GM21737 (cell line): ENCODE measurements around the gene ESYT2.
A peak's percentile ranks its signal among the peaks of the same experiment; 100 is the strongest.
"Not testable (repeated sequence)": the region's sequence is repeated elsewhere in the genome, so short reads cannot be mapped to it uniquely, and the experiment has no call there.

Experiments
- ATAC-seq: cut with Tn5 transposase; IDR thresholded peaks from one replicate; pipeline ENCODE4 v1.9.1; 2021; ENCODE audit warnings: mild to moderate bottlenecking, moderate library complexity; ENCODE audit not compliant: unreplicated experiment

The ESYT2 gene

GRCh38 chr7:158727690-158728089, 101.6 kb downstream of the ESYT2 start:
- no peak for ATAC-seq

DNA sequence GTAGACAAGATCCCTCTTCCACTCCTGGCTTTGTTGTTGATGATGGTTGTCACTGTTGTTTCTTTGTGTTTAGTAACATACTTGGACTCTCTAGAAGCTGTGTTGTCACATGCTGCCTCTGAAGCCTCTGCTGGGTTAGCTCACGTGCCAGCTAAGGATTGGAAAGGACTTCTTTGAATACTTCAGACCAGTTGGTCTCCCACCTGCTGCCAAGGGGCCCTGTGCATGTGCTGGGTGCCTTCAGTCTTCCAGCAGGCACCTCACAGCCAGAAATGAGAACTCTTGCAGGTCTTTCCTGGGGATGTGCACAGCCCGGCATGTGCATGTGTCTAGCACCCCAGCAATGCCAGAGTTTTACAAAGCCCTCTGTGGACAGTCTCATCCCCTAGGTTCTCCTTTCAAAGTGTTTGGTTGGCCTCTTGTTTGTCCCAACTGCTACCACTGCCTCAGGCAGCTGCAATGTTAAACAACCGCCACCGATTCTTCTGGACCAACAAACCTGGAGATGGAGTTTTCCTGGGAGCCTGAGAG, 103.0 kb downstream of the ESYT2 start:
- ATAC-seq, result no peak

- no peak for ATAC-seq
Measured at GRCh38 chr7:158725506-158725800, 103.9 kb downstream of the ESYT2 start.

DNA sequence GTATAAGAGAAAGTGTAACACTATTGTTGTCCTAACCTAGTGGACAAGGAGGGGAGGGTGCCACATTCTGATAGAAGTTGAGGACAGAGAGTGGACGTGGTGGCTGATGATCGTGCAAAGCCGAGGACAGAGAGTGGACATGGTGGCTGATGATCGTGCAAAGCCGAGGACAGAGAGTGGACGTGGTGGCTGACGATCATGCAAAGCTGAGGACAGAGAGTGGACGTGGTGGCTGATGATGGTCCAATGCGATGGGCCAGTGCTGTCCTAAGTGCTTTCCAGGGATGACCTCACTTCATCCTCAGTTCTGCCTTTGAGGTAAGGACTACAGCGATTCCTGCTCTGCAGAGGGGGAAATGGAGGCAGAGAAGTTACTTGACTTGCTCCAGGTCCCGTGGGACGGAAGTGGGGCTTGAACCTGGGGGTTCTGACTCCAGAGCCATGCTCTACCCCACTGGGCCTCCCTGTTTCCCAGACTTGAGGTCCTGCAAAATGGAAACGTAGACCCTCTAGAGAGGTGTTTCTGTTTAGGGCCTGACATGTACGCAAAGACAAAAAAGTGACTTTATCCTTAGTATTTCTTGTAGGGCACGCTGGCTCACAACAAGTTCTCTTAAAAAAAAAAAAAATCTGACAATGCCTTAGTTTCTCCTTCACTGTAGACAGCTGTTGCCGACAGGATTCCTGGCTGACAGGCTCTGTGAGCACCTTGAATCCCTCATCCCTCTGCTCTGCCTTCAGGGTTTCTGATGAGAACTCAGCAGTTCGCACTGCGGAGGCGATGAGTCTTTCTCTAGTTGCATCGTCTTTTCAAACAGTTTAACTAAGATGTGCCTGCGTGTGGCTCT, 104.4 kb downstream of the ESYT2 start:
- ATAC-seq, result no peak

GRCh38 chr7:158723714-158724385, 105.5 kb downstream of the ESYT2 start:
- ATAC-seq, result no peak

GRCh38 chr7:158723266-158723665, 106.0 kb downstream of the ESYT2 start:
- no peak for ATAC-seq

GRCh38 chr7:158722574-158723237, 106.6 kb downstream of the ESYT2 start:
- no peak for ATAC-seq

- no peak for ATAC-seq
Measured at GRCh38 chr7:158720112-158720511, 109.2 kb downstream of the ESYT2 start.

DNA sequence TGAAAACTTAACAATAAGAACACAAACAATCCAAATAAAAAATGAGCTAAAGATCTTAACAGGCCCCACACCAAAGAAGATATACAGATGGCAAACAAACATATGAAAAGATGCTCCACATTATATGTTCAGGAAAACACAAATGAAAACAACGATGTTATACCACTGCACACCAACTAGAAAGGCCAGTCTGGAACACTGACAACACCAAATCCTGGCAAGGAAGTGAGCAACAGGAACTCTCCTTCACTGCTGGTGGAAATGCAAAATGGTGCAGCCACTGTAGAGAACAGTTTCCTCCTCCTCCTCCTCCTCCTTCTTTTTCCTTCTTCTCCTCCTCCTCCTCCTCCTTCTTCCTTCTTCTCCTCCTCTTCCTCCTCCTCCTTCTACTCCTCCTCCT, 112.5 kb downstream of the ESYT2 start:
- ATAC-seq, result no peak

- ATAC-seq, result no peak
Measured at GRCh38 chr7:158710651-158711102, 118.6 kb downstream of the ESYT2 start.

DNA sequence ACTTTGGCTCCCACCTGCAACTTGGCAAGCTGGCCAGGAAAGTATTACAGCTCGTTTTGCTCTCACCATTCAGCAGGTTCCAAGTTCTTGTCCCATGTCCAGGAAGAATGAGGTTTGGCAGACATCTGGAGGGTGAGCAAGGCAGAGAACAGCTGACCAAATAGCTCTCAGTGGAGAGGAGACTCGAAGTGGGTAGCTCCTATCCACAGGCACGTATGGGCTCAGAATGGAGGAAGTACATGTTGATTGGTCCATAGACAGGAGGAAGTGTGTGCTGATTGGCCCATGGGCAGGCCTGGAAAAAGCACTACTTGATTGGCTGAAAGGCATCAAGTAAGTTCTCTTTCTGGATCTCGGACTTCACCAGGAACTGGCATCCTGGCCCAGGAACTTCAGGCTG, 121.7 kb downstream of the ESYT2 start:
- no peak for ATAC-seq

DNA sequence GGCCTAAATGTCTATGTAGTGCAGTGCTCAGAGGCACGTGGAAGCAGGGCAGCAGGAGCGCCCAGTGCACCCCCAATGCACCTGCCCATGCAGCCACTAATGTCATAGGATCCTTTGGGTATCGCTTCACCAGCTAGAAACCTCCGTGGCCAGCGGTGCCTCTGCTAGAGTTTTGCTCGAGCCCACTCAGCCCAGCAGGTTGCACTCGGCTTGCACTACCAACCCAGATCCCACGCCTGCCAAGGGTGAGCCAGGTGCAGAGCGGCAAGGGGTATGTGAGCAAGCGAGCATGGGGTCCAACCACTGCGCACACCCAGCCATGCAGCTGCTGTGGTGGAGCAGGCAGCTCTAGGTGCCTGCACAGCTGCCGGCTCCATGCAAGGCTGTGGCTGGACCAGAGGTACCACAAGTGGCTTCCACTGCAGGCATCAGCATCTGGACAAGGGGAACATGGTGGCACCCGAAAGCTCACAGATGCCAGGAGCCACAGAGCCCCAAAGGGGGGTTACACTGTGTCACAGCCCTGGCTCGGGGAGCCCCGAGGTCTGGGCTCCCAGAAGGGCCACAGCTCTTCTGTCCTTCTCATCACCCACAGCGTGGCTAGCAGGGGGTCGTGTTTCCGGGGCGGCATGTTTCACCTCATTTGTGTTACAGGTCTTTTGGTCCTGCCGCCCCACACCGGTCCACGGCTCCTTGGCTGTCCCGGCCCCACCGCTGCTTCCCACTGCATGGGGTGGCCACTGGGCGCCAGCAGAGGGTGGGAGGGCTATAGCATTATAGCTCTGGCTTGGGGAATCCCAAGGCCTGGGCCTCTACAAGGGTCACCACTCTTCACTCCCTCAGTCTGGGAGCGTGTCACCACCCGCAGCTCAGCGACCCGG, 122.4 kb downstream of the ESYT2 start:
- no peak for ATAC-seq

DNA sequence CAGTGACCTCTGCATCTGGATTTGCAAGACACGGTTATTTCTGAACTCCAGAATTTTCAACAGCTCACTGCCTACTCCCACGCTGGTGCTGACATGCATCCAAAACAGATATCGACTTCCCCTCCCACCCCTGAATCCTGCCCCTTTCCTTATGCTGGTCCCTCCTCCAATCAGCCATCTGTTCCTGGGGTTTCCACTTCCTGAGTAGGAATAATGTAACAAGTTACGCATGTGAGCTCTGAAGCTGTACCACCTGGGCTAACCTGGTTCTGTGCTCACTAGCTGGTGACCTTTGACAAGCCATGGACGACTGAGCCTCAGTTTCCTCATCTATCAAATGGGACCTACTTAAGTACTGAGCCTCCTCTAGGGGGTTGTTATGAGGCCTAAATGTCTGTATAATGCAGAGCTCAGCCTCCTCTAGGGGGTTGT, 123.0 kb downstream of the ESYT2 start:
- no peak for ATAC-seq

GRCh38 chr7:158705234-158705850, 124.0 kb downstream of the ESYT2 start:
- no peak for ATAC-seq

DNA sequence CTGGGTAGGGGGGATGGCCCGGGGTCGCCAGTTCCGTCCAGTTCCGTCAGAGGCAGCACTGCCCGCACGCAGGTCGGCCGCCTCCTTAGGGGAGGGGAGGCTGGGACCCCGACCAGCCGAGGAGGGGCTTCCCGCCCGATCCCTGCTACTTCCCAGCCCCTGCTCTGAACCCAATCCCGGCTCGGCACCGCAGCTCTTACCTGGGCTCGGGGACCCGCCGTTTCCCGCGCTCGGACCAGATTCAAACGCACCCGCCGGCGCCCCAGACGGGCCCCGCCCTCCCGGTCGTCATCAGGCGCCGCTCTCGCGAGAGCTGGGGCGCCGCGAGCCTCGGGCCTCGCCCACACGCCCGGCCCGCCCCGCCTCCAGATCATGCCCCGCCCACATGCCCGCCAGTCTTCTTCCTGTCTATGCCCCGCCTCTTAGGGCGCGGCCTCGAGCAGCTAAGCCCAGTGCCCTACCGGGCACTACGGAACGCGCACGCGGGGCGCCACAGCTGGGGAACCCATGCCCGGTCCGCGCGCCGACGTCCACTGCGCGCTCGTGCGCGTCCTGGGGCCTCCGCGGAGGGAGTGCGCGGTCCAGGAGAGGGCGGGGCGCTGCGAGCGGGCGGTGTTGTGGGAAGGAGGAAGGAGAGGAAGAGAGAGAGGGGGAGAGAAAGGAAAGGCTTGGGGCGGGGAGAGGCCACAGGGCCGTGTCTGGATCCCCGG, 124.6 kb downstream of the ESYT2 start, which contains the start of gene NCAPG2:
NCAPG2 (minus strand) TSS at position 281 of the 710 bp plus-strand sequence. CDS start 2,905 bp downstream, outside the sequence.
- peak; percentile 97 for ATAC-seq

DNA sequence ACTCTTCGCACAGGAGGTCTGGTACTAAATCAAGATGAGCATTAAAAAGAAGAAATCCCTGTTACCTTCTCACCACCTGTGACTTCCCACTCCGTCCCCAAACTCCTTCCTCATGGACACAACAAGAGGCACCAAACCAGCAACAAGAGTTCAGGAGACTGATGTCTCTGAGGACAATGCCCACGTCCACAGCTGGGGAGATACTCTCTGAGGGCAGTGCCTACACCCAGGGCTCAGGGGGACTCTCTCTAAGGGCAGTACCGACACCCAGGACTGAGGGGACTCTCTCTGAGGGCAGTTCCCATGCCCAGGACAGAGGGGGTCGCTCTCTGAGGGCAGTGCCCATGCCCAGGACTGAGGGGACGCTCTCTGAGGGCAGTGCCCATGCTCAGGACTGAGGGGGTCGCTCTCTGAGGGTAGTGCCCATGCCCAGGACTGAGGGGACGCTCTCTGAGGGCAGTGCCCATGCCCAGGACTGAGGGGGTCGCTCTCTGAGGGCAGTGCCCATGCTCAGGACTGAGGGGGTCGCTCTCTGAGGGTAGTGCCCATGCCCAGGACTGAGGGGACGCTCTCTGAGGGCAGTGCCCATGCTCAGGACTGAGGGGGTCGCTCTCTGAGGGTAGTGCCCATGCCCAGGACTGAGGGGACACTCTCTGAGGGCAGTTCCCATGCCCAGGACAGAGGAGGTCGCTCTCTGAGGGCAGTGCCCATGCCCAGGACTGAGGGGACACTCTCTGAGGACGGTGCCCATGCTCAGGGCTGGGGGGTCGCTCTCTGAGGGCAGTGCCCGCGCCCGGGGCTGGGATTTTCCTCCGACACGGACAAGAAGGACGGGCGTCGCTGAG, 125.4 kb downstream of the ESYT2 start:
- ATAC-seq, result not testable (repeated sequence)

DNA sequence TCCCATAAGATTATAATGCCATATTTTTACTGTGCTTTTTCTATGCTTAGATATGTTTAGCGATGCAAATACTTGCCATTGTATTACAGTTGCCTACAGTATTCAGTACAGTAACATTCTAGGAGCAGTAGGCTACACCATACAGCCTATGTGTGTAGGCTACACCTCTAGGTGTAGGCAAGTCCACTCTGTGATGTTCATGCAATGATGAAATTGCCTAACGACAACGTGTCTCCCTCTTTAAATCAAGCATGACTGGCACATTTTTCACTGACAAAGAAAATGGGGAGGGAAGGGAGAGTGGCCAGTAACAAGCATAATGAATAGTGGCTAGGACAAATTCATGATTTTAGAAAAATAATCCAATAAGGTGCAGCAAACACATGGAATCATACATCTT, 126.4 kb downstream of the ESYT2 start:
- ATAC-seq, result no peak

DNA sequence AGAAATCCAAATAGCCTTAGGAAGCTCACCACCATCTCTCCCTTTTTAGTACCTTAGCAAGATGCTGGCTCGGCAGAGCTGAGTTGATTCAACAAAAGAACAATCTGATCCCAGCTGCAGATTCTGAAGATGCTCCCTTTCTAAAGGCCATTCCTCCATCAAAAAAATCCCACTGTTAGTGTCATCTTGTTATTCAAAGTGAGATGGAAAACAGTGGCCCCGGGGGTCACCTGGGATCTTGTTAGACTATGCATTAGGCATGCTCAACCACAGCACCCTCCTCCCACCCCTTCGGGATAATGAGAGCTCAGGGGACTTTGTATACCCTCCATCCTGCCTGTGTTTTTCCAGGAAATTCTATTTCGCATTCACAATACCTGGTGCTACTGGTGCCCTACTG, 127.1 kb downstream of the ESYT2 start:
- no peak for ATAC-seq

- no peak for ATAC-seq
Measured at GRCh38 chr7:158700008-158700407, 129.3 kb downstream of the ESYT2 start.
